Erythroblast (primary cell): ENCODE data around the gene MRPS35.
A peak's percentile ranks its signal among the peaks of the same experiment; 100 is the strongest.

Experiments used
- GATA1 ChIP-seq: IDR thresholded peaks from 2 replicates; pipeline ENCODE4 v1.6.1; 2011; ENCODE audit warnings: low read depth, mild to moderate bottlenecking, control low read depth, low read length, moderate library complexity
- POLR2A ChIP-seq: IDR thresholded peaks from 2 replicates; pipeline ENCODE4 v1.6.1; 2011; ENCODE audit warnings: mild to moderate bottlenecking, low read length

DNA sequence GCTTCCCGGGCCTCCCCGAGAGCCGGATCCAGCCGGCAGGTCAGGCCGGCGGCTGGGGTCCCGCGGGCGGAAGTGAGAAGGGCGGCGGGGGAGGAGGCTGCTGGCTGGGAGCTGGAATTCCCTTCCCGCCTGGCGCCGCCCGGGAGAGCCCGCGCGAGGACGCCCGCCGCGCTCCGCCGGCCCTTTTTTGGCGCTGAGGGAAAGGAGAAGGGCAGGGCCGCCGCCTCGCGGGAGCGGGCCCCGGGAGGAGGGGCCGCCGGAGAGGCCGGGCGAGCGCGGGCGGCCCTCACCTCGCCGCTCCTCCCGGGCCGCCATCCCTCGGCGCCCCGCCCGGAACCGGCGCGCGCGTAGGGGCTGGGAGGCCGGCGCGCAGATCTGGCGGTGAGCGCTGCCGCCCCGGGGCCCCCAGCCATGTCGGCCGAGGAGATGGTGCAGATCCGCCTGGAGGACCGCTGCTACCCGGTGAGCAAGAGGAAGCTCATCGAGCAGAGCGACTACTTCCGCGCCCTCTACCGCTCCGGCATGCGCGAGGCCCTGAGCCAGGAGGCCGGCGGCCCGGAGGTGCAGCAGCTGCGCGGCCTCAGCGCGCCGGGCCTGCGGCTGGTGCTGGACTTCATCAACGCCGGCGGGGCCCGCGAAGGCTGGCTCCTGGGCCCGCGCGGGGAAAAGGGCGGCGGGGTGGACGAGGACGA lies 69.4 kb downstream of the MRPS35 start, which contains the start of the genes KLHL42 and MANSC4:
- TF ChIP-seq POLR2A (peak; percentile 72), GATA1 (no peak)
